HepG2 (cell line): ENCODE results near the gene FANCE. TPM values are rescaled to one million over a fixed set of nuclear protein-coding genes. Genes with fewer than 3 reads are reported as not detected.

Source experiments
- EHMT2 ChIP-seq: fragments of 200-600 bp; sonication (generic); IDR thresholded peaks from 2 replicates; pipeline ENCODE4 v1.7.0; 2017; ENCODE audit warnings: antibody characterized with exemption, low read depth, low read length, borderline replicate concordance
- HDAC2 ChIP-seq: sonication (generic); formaldehyde crosslinking; IDR thresholded peaks from 2 replicates; pipeline ENCODE4 v1.4.0; 2020; ENCODE audit warnings: missing genetic modification reagents
- HNF4A ChIP-seq: sonication (generic); formaldehyde crosslinking; IDR thresholded peaks from 2 replicates; pipeline ENCODE4 v1.4.0; 2020; ENCODE audit warnings: missing genetic modification reagents
- JUNB ChIP-seq: sonication (generic); formaldehyde crosslinking; IDR thresholded peaks from 2 replicates; pipeline ENCODE4 v1.8.0; 2022; ENCODE audit warnings: missing genetic modification reagents, mild to moderate bottlenecking, borderline replicate concordance
- POGZ ChIP-seq: sonication (generic); formaldehyde crosslinking; IDR thresholded peaks from 2 replicates; pipeline ENCODE4 v1.4.0; 2020; ENCODE audit warnings: mild to moderate bottlenecking, missing genetic modification reagents
- RFXAP ChIP-seq: sonication (generic); formaldehyde crosslinking; IDR thresholded peaks from 2 replicates; pipeline ENCODE4 v1.4.0; 2020; ENCODE audit warnings: missing genetic modification reagents, borderline replicate concordance
- TCF12 ChIP-seq, 2 experiments: fragments of 450-650 bp in 1 of 2; sonication (generic) in 1 of 2; formaldehyde crosslinking in 1 of 2; IDR thresholded peaks; 2 replicates each; pipeline versions ENCODE4 v1.6.1 to v1.8.0; 2017 to 2022; ENCODE audit warnings: antibody characterized with exemption in 1 of 2, mild to moderate bottlenecking in 1 of 2, missing genetic modification reagents in 1 of 2, moderate library complexity in 1 of 2
- ZNF180 ChIP-seq: sonication (generic); formaldehyde crosslinking; IDR thresholded peaks from 2 replicates; pipeline ENCODE4 v1.4.0; 2020; ENCODE audit warnings: low read depth, missing genetic modification reagents, borderline replicate concordance
- ZNF326 ChIP-seq: sonication (generic); formaldehyde crosslinking; IDR thresholded peaks from 2 replicates; pipeline ENCODE4 v1.4.0; 2020; ENCODE audit warnings: missing genetic modification reagents, borderline replicate concordance
- ZNF589 ChIP-seq: sonication (generic); formaldehyde crosslinking; conservative IDR thresholded peaks from 2 replicates; pipeline ENCODE4 v1.8.0; 2022; ENCODE audit warnings: mild to moderate bottlenecking, moderate library complexity, missing genetic modification reagents
- ZNF614 ChIP-seq: IDR thresholded peaks from 2 replicates; pipeline ENCODE4 v1.6.1; 2018; ENCODE audit warnings: missing biosample characterization, missing genetic modification reagents, inconsistent platforms, borderline replicate concordance
- polyA plus RNA-seq, 8 experiments: library from polyadenylated mRNA; depleted of rRNA in 3 of 8; stranded (reverse) in 7 of 8; unstranded in 1 of 8; fragments of >200 nt; fragmentation: Illumina TruSeq in 4 of 8; extraction: Trizol in 4 of 8; gene quantifications; 2 replicates each; pipeline versions ENCODE4 v1.2.1 to v1.2.3, GENCODE V29; 2011 to 2016; ENCODE audit warnings: low read depth in 4 of 8, missing spikeins in 1 of 8, mixed read lengths in 1 of 8; ENCODE audit not compliant: insufficient read depth in 1 of 8
- total RNA-seq, 5 experiments: library from RNA; depleted of rRNA; stranded (reverse); fragments of >200 nt; fragmentation: Illumina TruSeq; extraction: Trizol; gene quantifications; 2 replicates each; pipeline ENCODE4 v1.2.3, GENCODE V29; 2016; ENCODE audit warnings: low read depth in 1 of 5
- TF ChIP-seq, protein P1 (sequence below): sonication (generic); formaldehyde crosslinking; conservative IDR thresholded peaks from 2 replicates; pipeline ENCODE4 v1.5.0; 2020; ENCODE audit warnings: missing genetic modification reagents
- TF ChIP-seq, protein P2 (sequence below): IDR thresholded peaks from 2 replicates; pipeline ENCODE4 v1.6.1; 2016
- TF ChIP-seq, protein P3 (sequence below): sonication (generic); formaldehyde crosslinking; IDR thresholded peaks from 2 replicates; pipeline ENCODE4 v1.4.0; 2020; ENCODE audit warnings: missing genetic modification reagents
- TF ChIP-seq, protein P4 (sequence below): sonication (generic); formaldehyde crosslinking; IDR thresholded peaks from 2 replicates; pipeline ENCODE4 v1.4.0; 2020; ENCODE audit warnings: missing genetic modification reagents
- TF ChIP-seq, protein P5 (sequence below): sonication (generic); formaldehyde crosslinking; IDR thresholded peaks from 2 replicates; pipeline ENCODE4 v1.4.0; 2020; ENCODE audit warnings: mild to moderate bottlenecking, missing genetic modification reagents
- TF ChIP-seq, protein P6 (sequence below): sonication (generic); formaldehyde crosslinking; IDR thresholded peaks from 2 replicates; pipeline ENCODE4 v1.4.0; 2020; ENCODE audit warnings: missing genetic modification reagents

FANCE gene
- total and polyA plus RNA-seq, 2 of the 13 experiments (the other 11 are each of a cell fraction or from before 2014, with no cell fraction given), result 7.1 to 11.2 TPM

DNA sequence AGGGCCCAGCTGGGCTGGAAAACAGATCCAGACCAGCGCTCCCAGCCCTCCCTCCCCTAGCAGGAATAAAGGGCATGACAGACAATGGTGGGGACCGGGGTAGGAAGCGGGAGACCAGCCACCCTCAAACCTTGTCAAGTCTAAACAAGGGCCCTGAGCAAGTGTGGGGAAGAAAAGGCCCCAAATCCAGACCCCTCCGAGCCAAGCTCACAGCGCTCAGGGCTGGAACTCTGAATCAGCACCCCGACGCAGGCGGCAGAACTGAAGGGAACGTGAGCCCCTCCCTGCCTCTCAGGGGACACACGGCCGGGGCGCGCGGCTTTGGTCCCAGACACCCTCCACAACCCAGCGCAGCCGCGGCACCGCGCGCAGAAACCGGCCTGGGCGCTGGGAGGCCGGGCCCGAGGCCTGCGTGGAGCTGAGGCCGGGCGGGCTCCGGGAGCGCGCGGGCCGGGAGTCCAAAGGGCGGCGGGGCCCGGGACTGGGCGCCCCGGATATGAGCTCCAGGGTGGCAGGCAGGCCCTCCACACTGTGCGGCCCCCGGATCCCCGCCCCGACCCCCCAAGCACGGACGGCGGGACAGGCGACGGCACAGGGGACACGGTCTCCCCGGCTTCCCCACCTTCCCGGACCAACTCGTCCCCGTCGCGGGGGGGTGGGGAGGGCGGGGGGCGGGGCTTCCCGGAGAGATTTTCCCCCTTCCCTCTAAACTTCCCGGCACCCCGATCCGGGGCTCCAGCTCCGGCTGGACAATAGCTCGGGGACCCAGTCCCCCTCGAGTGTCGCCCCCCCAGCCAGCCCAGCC, 44.1 kb downstream of the FANCE start (continued):
- TF ChIP-seq HDAC2 (CRISPR knock-in tag) (no peak), ZNF326 (no peak), EHMT2 (no peak), TCF12 (IDR thresholded peaks at IDR 0.05) (no peak), TCF12 (CRISPR knock-in tag; IDR thresholded peaks at IDR 0.05) (no peak), HNF4A (CRISPR knock-in tag) (peak; percentile 41), POGZ (CRISPR knock-in tag) (no peak), ZNF180 (CRISPR knock-in tag) (no peak), ZNF614 (CRISPR knock-in tag) (no peak), JUNB (no peak), RFXAP (CRISPR knock-in tag) (peak; percentile 54; the same call in 1 of the 2 replicates), ZNF589 (CRISPR knock-in tag) (no peak)
- TF ChIP-seq, protein P1, sequence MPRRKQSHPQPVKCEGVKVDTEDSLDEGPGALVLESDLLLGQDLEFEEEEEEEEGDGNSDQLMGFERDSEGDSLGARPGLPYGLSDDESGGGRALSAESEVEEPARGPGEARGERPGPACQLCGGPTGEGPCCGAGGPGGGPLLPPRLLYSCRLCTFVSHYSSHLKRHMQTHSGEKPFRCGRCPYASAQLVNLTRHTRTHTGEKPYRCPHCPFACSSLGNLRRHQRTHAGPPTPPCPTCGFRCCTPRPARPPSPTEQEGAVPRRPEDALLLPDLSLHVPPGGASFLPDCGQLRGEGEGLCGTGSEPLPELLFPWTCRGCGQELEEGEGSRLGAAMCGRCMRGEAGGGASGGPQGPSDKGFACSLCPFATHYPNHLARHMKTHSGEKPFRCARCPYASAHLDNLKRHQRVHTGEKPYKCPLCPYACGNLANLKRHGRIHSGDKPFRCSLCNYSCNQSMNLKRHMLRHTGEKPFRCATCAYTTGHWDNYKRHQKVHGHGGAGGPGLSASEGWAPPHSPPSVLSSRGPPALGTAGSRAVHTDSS (CRISPR knock-in tag), result no peak
- TF ChIP-seq, protein P2, sequence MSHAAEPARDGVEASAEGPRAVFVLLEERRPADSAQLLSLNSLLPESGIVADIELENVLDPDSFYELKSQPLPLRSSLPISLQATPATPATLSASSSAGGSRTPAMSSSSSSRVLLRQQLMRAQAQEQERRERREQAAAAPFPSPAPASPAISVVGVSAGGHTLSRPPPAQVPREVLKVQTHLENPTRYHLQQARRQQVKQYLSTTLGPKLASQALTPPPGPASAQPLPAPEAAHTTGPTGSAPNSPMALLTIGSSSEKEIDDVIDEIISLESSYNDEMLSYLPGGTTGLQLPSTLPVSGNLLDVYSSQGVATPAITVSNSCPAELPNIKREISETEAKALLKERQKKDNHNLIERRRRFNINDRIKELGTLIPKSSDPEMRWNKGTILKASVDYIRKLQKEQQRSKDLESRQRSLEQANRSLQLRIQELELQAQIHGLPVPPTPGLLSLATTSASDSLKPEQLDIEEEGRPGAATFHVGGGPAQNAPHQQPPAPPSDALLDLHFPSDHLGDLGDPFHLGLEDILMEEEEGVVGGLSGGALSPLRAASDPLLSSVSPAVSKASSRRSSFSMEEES, result no peak
- TF ChIP-seq, protein P3, sequence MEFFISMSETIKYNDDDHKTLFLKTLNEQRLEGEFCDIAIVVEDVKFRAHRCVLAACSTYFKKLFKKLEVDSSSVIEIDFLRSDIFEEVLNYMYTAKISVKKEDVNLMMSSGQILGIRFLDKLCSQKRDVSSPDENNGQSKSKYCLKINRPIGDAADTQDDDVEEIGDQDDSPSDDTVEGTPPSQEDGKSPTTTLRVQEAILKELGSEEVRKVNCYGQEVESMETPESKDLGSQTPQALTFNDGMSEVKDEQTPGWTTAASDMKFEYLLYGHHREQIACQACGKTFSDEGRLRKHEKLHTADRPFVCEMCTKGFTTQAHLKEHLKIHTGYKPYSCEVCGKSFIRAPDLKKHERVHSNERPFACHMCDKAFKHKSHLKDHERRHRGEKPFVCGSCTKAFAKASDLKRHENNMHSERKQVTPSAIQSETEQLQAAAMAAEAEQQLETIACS (CRISPR knock-in tag), result peak; percentile 76
- TF ChIP-seq, protein P4, sequence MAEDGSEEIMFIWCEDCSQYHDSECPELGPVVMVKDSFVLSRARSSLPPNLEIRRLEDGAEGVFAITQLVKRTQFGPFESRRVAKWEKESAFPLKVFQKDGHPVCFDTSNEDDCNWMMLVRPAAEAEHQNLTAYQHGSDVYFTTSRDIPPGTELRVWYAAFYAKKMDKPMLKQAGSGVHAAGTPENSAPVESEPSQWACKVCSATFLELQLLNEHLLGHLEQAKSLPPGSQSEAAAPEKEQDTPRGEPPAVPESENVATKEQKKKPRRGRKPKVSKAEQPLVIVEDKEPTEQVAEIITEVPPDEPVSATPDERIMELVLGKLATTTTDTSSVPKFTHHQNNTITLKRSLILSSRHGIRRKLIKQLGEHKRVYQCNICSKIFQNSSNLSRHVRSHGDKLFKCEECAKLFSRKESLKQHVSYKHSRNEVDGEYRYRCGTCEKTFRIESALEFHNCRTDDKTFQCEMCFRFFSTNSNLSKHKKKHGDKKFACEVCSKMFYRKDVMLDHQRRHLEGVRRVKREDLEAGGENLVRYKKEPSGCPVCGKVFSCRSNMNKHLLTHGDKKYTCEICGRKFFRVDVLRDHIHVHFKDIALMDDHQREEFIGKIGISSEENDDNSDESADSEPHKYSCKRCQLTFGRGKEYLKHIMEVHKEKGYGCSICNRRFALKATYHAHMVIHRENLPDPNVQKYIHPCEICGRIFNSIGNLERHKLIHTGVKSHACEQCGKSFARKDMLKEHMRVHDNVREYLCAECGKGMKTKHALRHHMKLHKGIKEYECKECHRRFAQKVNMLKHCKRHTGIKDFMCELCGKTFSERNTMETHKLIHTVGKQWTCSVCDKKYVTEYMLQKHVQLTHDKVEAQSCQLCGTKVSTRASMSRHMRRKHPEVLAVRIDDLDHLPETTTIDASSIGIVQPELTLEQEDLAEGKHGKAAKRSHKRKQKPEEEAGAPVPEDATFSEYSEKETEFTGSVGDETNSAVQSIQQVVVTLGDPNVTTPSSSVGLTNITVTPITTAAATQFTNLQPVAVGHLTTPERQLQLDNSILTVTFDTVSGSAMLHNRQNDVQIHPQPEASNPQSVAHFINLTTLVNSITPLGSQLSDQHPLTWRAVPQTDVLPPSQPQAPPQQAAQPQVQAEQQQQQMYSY (CRISPR knock-in tag), result peak; percentile 60; the same call in 1 of the 2 replicates
- TF ChIP-seq, protein P5, sequence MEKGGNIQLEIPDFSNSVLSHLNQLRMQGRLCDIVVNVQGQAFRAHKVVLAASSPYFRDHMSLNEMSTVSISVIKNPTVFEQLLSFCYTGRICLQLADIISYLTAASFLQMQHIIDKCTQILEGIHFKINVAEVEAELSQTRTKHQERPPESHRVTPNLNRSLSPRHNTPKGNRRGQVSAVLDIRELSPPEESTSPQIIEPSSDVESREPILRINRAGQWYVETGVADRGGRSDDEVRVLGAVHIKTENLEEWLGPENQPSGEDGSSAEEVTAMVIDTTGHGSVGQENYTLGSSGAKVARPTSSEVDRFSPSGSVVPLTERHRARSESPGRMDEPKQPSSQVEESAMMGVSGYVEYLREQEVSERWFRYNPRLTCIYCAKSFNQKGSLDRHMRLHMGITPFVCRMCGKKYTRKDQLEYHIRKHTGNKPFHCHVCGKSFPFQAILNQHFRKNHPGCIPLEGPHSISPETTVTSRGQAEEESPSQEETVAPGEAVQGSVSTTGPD (CRISPR knock-in tag), result no peak
- TF ChIP-seq, protein P6, sequence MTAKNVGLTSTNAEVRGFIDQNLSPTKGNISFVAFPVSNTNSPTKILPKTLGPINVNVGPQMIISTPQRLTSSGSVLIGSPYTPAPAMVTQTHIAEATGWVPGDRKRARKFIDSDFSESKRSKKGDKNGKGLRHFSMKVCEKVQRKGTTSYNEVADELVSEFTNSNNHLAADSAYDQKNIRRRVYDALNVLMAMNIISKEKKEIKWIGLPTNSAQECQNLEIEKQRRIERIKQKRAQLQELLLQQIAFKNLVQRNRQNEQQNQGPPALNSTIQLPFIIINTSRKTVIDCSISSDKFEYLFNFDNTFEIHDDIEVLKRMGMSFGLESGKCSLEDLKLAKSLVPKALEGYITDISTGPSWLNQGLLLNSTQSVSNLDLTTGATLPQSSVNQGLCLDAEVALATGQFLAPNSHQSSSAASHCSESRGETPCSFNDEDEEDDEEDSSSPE (CRISPR knock-in tag), result peak; percentile 67; the same call in 1 of the 2 replicates
